GM12874 (cell line): ENCODE results near the gene SLMAP.

Experiments
- CTCF ChIP-seq: IDR thresholded peaks from 2 replicates; pipeline ENCODE4 v1.5.1; 2011; ENCODE audit warnings: low read depth, mild to moderate bottlenecking, control low read depth, low read length, moderate library complexity; ENCODE audit not compliant: insufficient read depth

SLMAP gene

DNA sequence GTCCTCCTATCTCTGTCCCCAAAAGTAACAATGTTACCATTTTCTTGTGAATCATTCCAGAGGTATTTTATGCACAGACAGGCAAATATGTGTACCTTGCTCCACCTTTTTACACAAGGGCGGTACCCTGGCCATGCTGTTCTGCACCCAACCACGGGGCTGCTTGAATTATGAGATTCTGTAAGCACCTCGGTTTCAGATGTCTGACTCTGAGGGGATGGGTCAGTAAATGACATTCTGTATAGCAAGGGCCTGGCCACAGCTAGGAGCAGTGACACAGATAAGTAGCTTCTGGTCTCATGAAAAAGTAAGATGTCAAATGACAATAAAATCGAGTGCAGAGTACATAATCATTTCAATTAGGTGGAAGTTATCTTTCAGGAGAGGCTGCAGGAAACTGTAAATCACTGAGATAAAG, 221.7 kb downstream of the SLMAP start:
- no peak for TF ChIP-seq CTCF

DNA sequence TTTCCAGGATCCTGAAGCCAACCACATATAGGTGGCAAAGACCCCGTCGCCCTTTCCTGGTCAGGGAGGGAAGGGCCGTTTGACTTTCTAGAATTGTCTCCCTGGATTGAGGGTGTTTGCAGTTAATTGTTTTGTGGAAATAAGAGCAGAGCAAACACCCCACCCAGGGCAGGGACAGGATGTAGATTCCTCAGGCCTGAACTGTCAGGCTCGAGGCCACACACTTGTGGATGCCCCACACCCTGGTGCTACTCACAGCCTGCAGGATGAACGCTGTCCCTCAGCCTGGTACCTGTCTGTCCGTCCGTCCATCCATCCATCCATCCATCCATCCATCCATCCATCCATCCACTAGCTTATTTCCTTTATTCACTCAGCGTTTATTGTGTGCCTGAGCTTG, 222.2 kb downstream of the SLMAP start:
- no peak for TF ChIP-seq CTCF
